ENCODE data around the gene SEPTIN8. TPM values are rescaled to one million over a fixed set of nuclear protein-coding genes. Genes with fewer than 3 reads are reported as not detected.

Gene SEPTIN8
- total and polyA plus RNA-seq, 9 donors, result 34.6 to 56.1 (median 40.8) TPM

GRCh38 chr5:132750471-132751230 lies 26.4 kb downstream of the SEPTIN8 start:
- H3K27ac ChIP-seq (ENCODE audit: low read length), result no peak overlapping the region

GRCh38 chr5:132749506-132749905 lies 27.5 kb downstream of the SEPTIN8 start:
- no peak overlapping the region for H3K27ac ChIP-seq (ENCODE audit: low read length)
- no peak for DNase-seq
- WGBS (ENCODE audit: insufficient coverage), result 100% methylated on average over 2 of the region's 2 CpGs
- H3K4me1 ChIP-seq (ENCODE audit: control insufficient read depth, insufficient read depth, low read length), result peaks cover 9% of the 10 kb centered on the region
- H3K4me3 ChIP-seq (ENCODE audit: low read length), result no peak overlapping the region
- H3K27me3 ChIP-seq (ENCODE audit: control insufficient read depth, insufficient read depth, low read length), result peaks cover 39% of the 10 kb centered on the region
- H3K36me3 ChIP-seq (ENCODE audit: control insufficient read depth, insufficient read depth, low read length), result no peaks in the 10 kb centered on the region
- no peaks in the 10 kb centered on the region for H3K9me3 ChIP-seq (replicated peaks; ENCODE audit: control insufficient read depth, low read depth, low read length)

More at GRCh38 chr5:132750471-132751230, 26.4 kb downstream of the SEPTIN8 start:
- H3K36me3 ChIP-seq (ENCODE audit: control insufficient read depth, insufficient read depth, low read length), result no peaks in the 10 kb centered on the region
- WGBS (ENCODE audit: insufficient coverage), result 82% methylated on average over 5 of the region's 10 CpGs
- DNase-seq, result no peak
- H3K27me3 ChIP-seq (ENCODE audit: control insufficient read depth, insufficient read depth, low read length), result peaks cover 32% of the 10 kb centered on the region
- H3K9me3 ChIP-seq (replicated peaks; ENCODE audit: control insufficient read depth, low read depth, low read length), result no peaks in the 10 kb centered on the region
- peaks cover 9% of the 10 kb centered on the region for H3K4me1 ChIP-seq (ENCODE audit: control insufficient read depth, insufficient read depth, low read length)
- H3K4me3 ChIP-seq (ENCODE audit: low read length), result no peak overlapping the region

GRCh38 chr5:132748522-132749000 lies 28.5 kb downstream of the SEPTIN8 start:
- Histone ChIP-seq H3K36me3 (ENCODE audit: control insufficient read depth, insufficient read depth, low read length) (no peaks in the 10 kb centered on the region), H3K4me1 (ENCODE audit: control insufficient read depth, insufficient read depth, low read length) (peaks cover 9% of the 10 kb centered on the region), H3K4me3 (ENCODE audit: low read length) (no peak overlapping the region), H3K27me3 (ENCODE audit: control insufficient read depth, insufficient read depth, low read length) (peaks cover 41% of the 10 kb centered on the region), H3K27ac (ENCODE audit: low read length) (no peak overlapping the region), H3K9me3 (replicated peaks; ENCODE audit: control insufficient read depth, low read depth, low read length) (no peaks in the 10 kb centered on the region)
- WGBS (ENCODE audit: insufficient coverage), result 62% methylated on average over 4 of the region's 10 CpGs
- no peak for DNase-seq

GRCh38 chr5:132747616-132748440 lies 29.2 kb downstream of the SEPTIN8 start:
- Histone ChIP-seq H3K4me3 (ENCODE audit: low read length) (no peak overlapping the region), H3K27me3 (ENCODE audit: control insufficient read depth, insufficient read depth, low read length) (peaks cover 47% of the 10 kb centered on the region), H3K27ac (ENCODE audit: low read length) (no peak overlapping the region), H3K36me3 (ENCODE audit: control insufficient read depth, insufficient read depth, low read length) (no peaks in the 10 kb centered on the region), H3K4me1 (ENCODE audit: control insufficient read depth, insufficient read depth, low read length) (peaks cover 6% of the 10 kb centered on the region), H3K9me3 (replicated peaks; ENCODE audit: control insufficient read depth, low read depth, low read length) (no peaks in the 10 kb centered on the region)
- WGBS (ENCODE audit: insufficient coverage), result 4% methylated on average over 60 of the region's 76 CpGs
- DNase-seq, result no peak

GRCh38 chr5:132746954-132747615 lies 30.0 kb downstream of the SEPTIN8 start, which contains the start of gene CCNI2:
Gene CCNI2 (plus strand): TSS chr5:132747426. CDS start chr5:132747496, 70 bp downstream.
- no peaks in the 10 kb centered on the region for H3K36me3 ChIP-seq (ENCODE audit: control insufficient read depth, insufficient read depth, low read length)
- peaks cover 47% of the 10 kb centered on the region for H3K27me3 ChIP-seq (ENCODE audit: control insufficient read depth, insufficient read depth, low read length)
- peak; percentile 23 for DNase-seq
- H3K27ac ChIP-seq (ENCODE audit: low read length), result no peak within 1 kb of the TSS
- peak within 1 kb of the TSS; percentile 17 for H3K4me3 ChIP-seq (ENCODE audit: low read length)
- H3K9me3 ChIP-seq (replicated peaks; ENCODE audit: control insufficient read depth, low read depth, low read length), result no peaks in the 10 kb centered on the region
- WGBS (ENCODE audit: insufficient coverage), result 1% methylated on average over 58 of the region's 59 CpGs
- H3K4me1 ChIP-seq (ENCODE audit: control insufficient read depth, insufficient read depth, low read length), result peaks cover 6% of the 10 kb centered on the region

GRCh38 chr5:132746592-132746953 lies 30.5 kb downstream of the SEPTIN8 start:
- no peak overlapping the region for H3K4me3 ChIP-seq (ENCODE audit: low read length)
- WGBS (ENCODE audit: insufficient coverage), result 40% methylated on average over 1 of the region's 3 CpGs
- H3K4me1 ChIP-seq (ENCODE audit: control insufficient read depth, insufficient read depth, low read length), result peaks cover 6% of the 10 kb centered on the region
- no peak overlapping the region for H3K27ac ChIP-seq (ENCODE audit: low read length)
- DNase-seq, result no peak
- no peaks in the 10 kb centered on the region for H3K36me3 ChIP-seq (ENCODE audit: control insufficient read depth, insufficient read depth, low read length)
- no peaks in the 10 kb centered on the region for H3K9me3 ChIP-seq (replicated peaks; ENCODE audit: control insufficient read depth, low read depth, low read length)
- H3K27me3 ChIP-seq (ENCODE audit: control insufficient read depth, insufficient read depth, low read length), result peaks cover 47% of the 10 kb centered on the region

- no peaks in the 10 kb centered on the region for H3K9me3 ChIP-seq (replicated peaks; ENCODE audit: control insufficient read depth, low read depth, low read length)
- peaks cover 48% of the 10 kb centered on the region for H3K27me3 ChIP-seq (ENCODE audit: control insufficient read depth, insufficient read depth, low read length)
- no peak overlapping the region for H3K27ac ChIP-seq (ENCODE audit: low read length)
- WGBS (ENCODE audit: insufficient coverage), result no CpG with 5 or more reads among the region's 2 CpGs
- H3K4me3 ChIP-seq (ENCODE audit: low read length), result no peak overlapping the region
- peaks cover 6% of the 10 kb centered on the region for H3K4me1 ChIP-seq (ENCODE audit: control insufficient read depth, insufficient read depth, low read length)
- DNase-seq, result no peak
- no peaks in the 10 kb centered on the region for H3K36me3 ChIP-seq (ENCODE audit: control insufficient read depth, insufficient read depth, low read length)
Measured at GRCh38 chr5:132744659-132745058, 32.4 kb downstream of the SEPTIN8 start.

GRCh38 chr5:132742626-132743025 lies 34.4 kb downstream of the SEPTIN8 start:
- no peak for DNase-seq
- 100% methylated on average over 1 of the region's 5 CpGs for WGBS (ENCODE audit: insufficient coverage)
- Histone ChIP-seq H3K27ac (ENCODE audit: low read length) (no peak overlapping the region), H3K4me1 (ENCODE audit: control insufficient read depth, insufficient read depth, low read length) (peaks cover 6% of the 10 kb centered on the region), H3K4me3 (ENCODE audit: low read length) (no peak overlapping the region), H3K36me3 (ENCODE audit: control insufficient read depth, insufficient read depth, low read length) (no peaks in the 10 kb centered on the region), H3K27me3 (ENCODE audit: control insufficient read depth, insufficient read depth, low read length) (peaks cover 37% of the 10 kb centered on the region), H3K9me3 (replicated peaks; ENCODE audit: control insufficient read depth, low read depth, low read length) (no peaks in the 10 kb centered on the region)

GRCh38 chr5:132742158-132742557 lies 34.9 kb downstream of the SEPTIN8 start:
- no peaks in the 10 kb centered on the region for H3K9me3 ChIP-seq (replicated peaks; ENCODE audit: control insufficient read depth, low read depth, low read length)
- no peak overlapping the region for H3K4me3 ChIP-seq (ENCODE audit: low read length)
- no peak for DNase-seq
- no peak overlapping the region for H3K27ac ChIP-seq (ENCODE audit: low read length)
- peaks cover 3% of the 10 kb centered on the region for H3K4me1 ChIP-seq (ENCODE audit: control insufficient read depth, insufficient read depth, low read length)
- WGBS (ENCODE audit: insufficient coverage), result no CpG with 5 or more reads among the region's 2 CpGs
- no peaks in the 10 kb centered on the region for H3K36me3 ChIP-seq (ENCODE audit: control insufficient read depth, insufficient read depth, low read length)
- peaks cover 34% of the 10 kb centered on the region for H3K27me3 ChIP-seq (ENCODE audit: control insufficient read depth, insufficient read depth, low read length)

DNA sequence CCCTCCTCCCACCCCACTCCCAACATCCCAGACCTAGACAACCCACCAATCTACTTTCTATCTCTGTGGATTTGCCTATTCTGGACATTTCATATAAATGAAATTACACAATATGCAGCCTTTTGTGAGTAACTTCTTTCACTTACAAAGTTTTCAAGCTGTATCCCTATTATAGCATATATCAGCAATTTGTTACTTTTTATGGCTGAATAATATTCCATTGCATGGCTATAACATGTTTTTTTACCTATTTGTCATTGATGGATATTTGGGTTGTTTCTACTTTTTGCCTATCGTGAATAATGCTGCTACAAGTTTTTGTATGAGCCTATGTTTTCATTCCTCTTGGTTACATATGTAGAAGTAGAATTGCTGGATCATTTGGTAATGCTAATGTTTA lies 37.8 kb downstream of the SEPTIN8 start:
- H3K4me1 ChIP-seq (ENCODE audit: control insufficient read depth, insufficient read depth, low read length), result peaks cover 5% of the 10 kb centered on the region
- no peak for DNase-seq
- H3K9me3 ChIP-seq (replicated peaks; ENCODE audit: control insufficient read depth, low read depth, low read length), result no peaks in the 10 kb centered on the region
- H3K27me3 ChIP-seq (ENCODE audit: control insufficient read depth, insufficient read depth, low read length), result peaks cover 16% of the 10 kb centered on the region
- WGBS (ENCODE audit: insufficient coverage), result no CpG with 5 or more reads among the region's 1 CpG
- H3K36me3 ChIP-seq (ENCODE audit: control insufficient read depth, insufficient read depth, low read length), result no peaks in the 10 kb centered on the region
- H3K27ac ChIP-seq (ENCODE audit: low read length), result no peak overlapping the region
- no peak overlapping the region for H3K4me3 ChIP-seq (ENCODE audit: low read length)

Data from muscle of leg (tissue), 11 donors.